Right cardiac atrium (tissue), 5 donors: ENCODE measurements around the gene C12orf75. TPM values are rescaled to one million over a fixed set of nuclear protein-coding genes. Genes with fewer than 3 reads are reported as not detected.
"Not testable (repeated sequence)": the region's sequence is repeated elsewhere in the genome, so short reads cannot be mapped to it uniquely, and the experiment has no call there.

ENCODE experiments used
- ATAC-seq, 2 donors: fragments of 200-7000 bp; cut with Tn5 transposase; one replicate each; pipeline versions ENCODE4 v1.8.0 to v1.9.1; 2020; ENCODE audit warnings: moderate library complexity in 2 of 2, mild to moderate bottlenecking in 1 of 2
- DNase-seq, 3 donors: peaks; one replicate each; pipeline ENCODE4 v3.0.0-alpha.2; 2020
- H3K27ac ChIP-seq: one replicate; pipeline ENCODE4 v1.5.1; 2013; ENCODE audit warnings: mild to moderate bottlenecking, low read length, control low read depth, moderate library complexity
- H3K27me3 ChIP-seq: one replicate; pipeline ENCODE4 v1.6.1; 2013; ENCODE audit not compliant: control insufficient read depth, insufficient read depth
- H3K4me1 ChIP-seq: one replicate; pipeline ENCODE4 v1.6.1; 2013; ENCODE audit warnings: low read length; ENCODE audit not compliant: control insufficient read depth, insufficient read depth
- H3K4me3 ChIP-seq: one replicate; pipeline ENCODE4 v1.5.1; 2013; ENCODE audit warnings: low read length, control low read depth
- H3K9me3 ChIP-seq: one replicate; pipeline ENCODE4 v1.6.1; 2013; ENCODE audit warnings: low read length; ENCODE audit not compliant: control insufficient read depth
- WGBS: extraction: QIAGEN DNeasy Blood & Tissue Kit; methylation state at CpG from one replicate; pipeline ENCODE4 v1.1.7; 2013; 5-methylcytosine and 5-hydroxymethylcytosine counted together
- intact Hi-C, 4 donors: fragments of 100-400 bp; cut with DNase I; formaldehyde crosslinking; loops; one replicate each; pipeline versions ENCODE4 v1.11.0 to v1.14.0; 2022 to 2023
- polyA plus RNA-seq: library from polyadenylated mRNA; stranded (reverse); fragments of 200-250 nt; gene quantifications from one replicate; pipeline ENCODE4 v1.2.3, GENCODE V29; 2013
- total RNA-seq, 4 donors: library from RNA; stranded (reverse); fragmentation: NEBNext Ultra II Directional; extraction: Animal tissue kit (Norgen Biotek cat#: 25700); gene quantifications; one replicate each; pipeline ENCODE4 v1.2.1, GENCODE V29; 2021
- donor health status: healthy with polysubstance abuse.
- donor health status: DM: no; HTN: yes; CAD: no.
- donor health status: DM: no; HTN: no; CAD: no.
- donor health status: DM: no; HTN: yes; CAD: no; lungs with severe emphysema.
- donor health status: DM: yes; HTN: yes; CAD: no.

The C12orf75 gene
- total and polyA plus RNA-seq, 5 donors, result 1.5 to 2.1 (median 1.7) TPM

- H3K27me3 ChIP-seq, ATAC-seq, DNase-seq, intact Hi-C loops, H3K9me3 ChIP-seq, H3K4me1 ChIP-seq, H3K4me3 ChIP-seq, H3K27ac ChIP-seq: not testable (repeated sequence)
- WGBS, result 67% methylated on average over 3 of the region's 3 CpGs
Measured at GRCh38 chr12:105311936-105312335, 18.6 kb upstream of the C12orf75 start.

DNA sequence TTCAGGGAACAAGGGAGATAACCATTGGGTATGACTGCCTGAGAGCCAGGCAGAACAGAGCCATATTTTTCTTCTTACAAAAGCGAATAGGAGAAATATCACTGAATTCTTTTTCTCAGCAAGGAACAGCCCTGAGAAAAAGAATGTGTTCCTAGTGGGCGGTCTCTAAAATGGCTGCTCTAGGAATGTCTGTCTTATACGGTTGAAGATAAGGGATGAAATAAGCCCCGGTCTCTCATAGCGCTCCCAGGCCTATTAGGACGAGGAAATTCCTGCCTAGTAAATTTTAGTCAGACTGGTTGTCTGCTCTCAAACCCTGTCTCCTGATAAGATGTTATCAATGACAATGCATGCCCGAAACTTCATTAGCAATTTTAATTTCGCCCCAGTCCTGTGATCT is 16.7 kb upstream of the C12orf75 start:
- H3K9me3 ChIP-seq, H3K27ac ChIP-seq, H3K27me3 ChIP-seq, ATAC-seq, intact Hi-C loops, DNase-seq, H3K4me1 ChIP-seq, H3K4me3 ChIP-seq: not testable (repeated sequence)
- WGBS, result 92% methylated on average over 8 of the region's 8 CpGs

DNA sequence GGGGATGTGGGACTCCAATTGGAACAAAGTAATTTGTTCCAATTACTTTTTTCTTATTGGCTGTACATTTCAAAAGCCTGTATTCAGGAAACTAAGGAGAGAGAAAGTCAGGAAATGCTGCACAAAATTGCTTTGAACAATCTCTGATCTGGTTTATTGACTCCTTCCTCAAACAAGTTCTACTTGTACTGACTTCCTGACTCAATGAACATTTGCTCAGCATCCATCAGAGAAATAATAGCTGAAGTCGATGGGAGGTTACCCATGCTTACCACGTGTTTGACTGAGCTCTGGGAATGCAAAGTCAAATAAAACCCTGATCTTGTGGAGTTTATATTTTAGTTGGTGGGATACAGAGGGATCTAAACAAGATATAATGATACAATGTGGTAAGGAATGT is 15.4 kb upstream of the C12orf75 start:
- DNase-seq (no peak), ATAC-seq (no peak)
- intact Hi-C loops, result no loop called here
- H3K4me1 ChIP-seq, result no peaks in the 10 kb centered on the region
- no peaks in the 10 kb centered on the region for H3K9me3 ChIP-seq
- H3K27me3 ChIP-seq, result peaks cover 2% of the 10 kb centered on the region
- 68% methylated on average over 2 of the region's 2 CpGs for WGBS
- no peak overlapping the region for H3K27ac ChIP-seq
- no peak overlapping the region for H3K4me3 ChIP-seq

DNA sequence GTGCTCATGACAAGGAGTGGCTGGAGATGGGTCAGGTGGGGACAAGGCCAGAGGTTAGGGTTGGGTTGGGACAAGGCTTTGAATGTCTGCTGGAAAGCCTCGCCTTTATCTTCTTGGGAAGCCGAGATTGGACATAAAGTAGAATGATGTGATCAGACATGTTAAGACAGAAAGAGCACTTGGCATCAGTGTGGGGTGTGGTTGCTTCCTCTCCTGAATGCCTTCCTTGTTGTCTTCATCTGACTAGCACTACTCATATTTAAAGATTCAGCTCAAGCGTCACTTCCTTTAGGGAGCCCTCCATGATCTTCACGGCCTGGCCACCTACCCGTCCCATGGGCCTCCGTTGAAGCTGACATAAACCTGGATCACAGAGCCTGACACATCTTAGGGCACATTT is 14.8 kb upstream of the C12orf75 start:
- H3K27ac ChIP-seq, result no peak overlapping the region
- no peaks in the 10 kb centered on the region for H3K4me1 ChIP-seq
- 90% methylated on average over 6 of the region's 6 CpGs for WGBS
- H3K27me3 ChIP-seq, result peaks cover 2% of the 10 kb centered on the region
- DNase-seq, result no peak
- H3K9me3 ChIP-seq, result no peaks in the 10 kb centered on the region
- no peak overlapping the region for H3K4me3 ChIP-seq
- no peak for ATAC-seq
- intact Hi-C loops, result no loop called here

DNA sequence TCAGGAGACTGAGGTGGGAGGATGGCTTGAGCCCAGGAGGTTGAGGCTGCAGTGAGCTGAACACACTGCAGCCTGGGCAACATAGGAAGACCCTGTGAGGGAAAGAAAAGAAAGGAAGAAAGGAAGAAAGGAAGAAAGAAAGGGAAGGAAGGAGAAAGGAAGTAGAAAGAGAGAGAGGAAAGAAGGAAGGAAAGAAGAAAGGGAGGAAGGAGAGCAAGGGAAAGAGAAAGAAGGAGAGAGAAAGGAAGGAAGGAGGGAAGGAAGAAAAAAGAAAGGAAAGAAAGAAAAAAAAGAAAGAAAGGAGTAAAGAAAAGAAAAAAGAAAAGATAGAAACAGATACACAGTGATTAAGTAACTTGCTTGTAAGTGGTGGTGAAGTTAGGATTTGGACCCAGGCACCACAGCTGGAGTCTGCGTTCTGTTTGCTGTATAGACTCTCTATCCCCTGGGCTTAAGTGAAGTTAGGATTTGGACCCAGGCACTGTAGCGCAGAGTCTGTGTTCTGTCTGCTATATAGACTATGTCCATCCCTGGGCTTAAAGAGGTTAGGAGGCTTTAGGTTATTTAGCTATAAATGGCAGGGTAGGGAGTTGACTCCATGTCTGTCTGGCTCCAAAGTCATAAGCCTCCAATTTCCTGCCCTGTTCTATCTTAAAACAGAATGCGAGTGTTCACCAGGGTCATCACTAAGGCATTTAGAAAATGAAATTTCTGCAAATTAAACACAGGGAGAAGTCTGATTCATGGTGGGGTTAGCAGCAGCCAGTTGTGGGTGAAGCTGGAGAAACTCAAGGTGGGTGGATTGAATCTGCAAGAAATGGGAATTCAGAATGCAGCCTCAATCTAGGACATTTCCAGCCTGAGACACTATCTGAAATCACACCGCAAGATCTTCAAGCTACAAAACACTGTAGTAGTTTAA is 13.3 kb upstream of the C12orf75 start:
- intact Hi-C loops, result no loop called here
- 88% methylated on average over 4 of the region's 4 CpGs for WGBS
- H3K9me3 ChIP-seq, result no peaks in the 10 kb centered on the region
- no peak overlapping the region for H3K4me3 ChIP-seq
- no peak for ATAC-seq
- H3K4me1 ChIP-seq, result no peaks in the 10 kb centered on the region
- peaks cover 2% of the 10 kb centered on the region for H3K27me3 ChIP-seq
- DNase-seq, result no peak
- H3K27ac ChIP-seq, result no peak overlapping the region

DNA sequence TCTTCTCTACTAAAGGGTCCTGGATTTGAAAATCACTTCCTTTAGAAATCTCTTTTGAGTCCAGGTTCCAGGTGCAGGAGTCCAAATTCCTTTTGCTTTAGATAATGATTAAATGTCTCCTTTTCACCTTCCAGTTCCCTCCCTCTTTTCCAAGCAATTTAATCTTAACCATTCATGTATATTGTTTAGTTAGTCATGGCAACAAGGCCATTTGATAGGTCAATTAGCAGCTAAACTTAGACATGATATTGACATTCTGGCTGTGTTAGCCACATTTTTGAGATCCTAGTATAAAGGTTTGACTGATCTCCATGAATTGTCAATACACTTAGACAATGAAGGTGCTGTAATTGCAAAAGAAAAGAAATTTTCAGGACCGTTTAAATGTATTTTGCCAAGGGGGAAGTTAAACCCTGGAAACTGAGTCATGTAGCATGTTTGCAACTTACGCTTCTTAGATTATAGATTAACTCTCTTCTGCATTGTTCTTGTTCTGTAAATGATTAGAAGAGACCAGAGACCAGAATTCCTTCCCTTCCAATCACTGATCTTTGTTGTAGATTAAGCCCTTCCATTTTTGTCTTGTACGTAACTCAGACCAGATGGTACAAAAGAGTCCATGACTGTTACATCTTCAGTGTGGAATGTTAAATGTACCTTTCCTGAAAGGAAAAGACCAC is 12.4 kb upstream of the C12orf75 start:
- WGBS, result 93% methylated on average over 3 of the region's 3 CpGs
- Histone ChIP-seq H3K27ac (no peak overlapping the region), H3K4me1 (no peaks in the 10 kb centered on the region), H3K4me3 (no peak overlapping the region), H3K27me3 (peaks cover 2% of the 10 kb centered on the region), H3K9me3 (no peaks in the 10 kb centered on the region)
- intact Hi-C loops, result no loop called here
- no peak for ATAC-seq
- no peak for DNase-seq

- ATAC-seq, result no peak
- Histone ChIP-seq H3K4me1 (no peaks in the 10 kb centered on the region), H3K27me3 (peaks cover 2% of the 10 kb centered on the region), H3K4me3 (no peak overlapping the region), H3K9me3 (no peaks in the 10 kb centered on the region), H3K27ac (no peak overlapping the region)
- intact Hi-C loops, result no loop called here
- 98% methylated on average over 2 of the region's 2 CpGs for WGBS
- no peak for DNase-seq
Measured at GRCh38 chr12:105318651-105319483, 11.6 kb upstream of the C12orf75 start.

- H3K9me3 ChIP-seq, result no peaks in the 10 kb centered on the region
- H3K27me3 ChIP-seq, result peaks cover 2% of the 10 kb centered on the region
- no peak overlapping the region for H3K27ac ChIP-seq
- WGBS, result 82% methylated on average over 8 of the region's 8 CpGs
- H3K4me1 ChIP-seq, result no peaks in the 10 kb centered on the region
- no peak overlapping the region for H3K4me3 ChIP-seq
- DNase-seq (no peak), ATAC-seq (peak in 1 of 2 donors; percentile 19)
- intact Hi-C loops, result no loop called here
Measured at GRCh38 chr12:105319691-105320209, 10.7 kb upstream of the C12orf75 start.

GRCh38 chr12:105321125-105321524 is 9.4 kb upstream of the C12orf75 start:
- intact Hi-C loops, result no loop called here
- DNase-seq (no peak), ATAC-seq (no peak)
- no peak overlapping the region for H3K4me3 ChIP-seq
- H3K27me3 ChIP-seq, result peaks cover 2% of the 10 kb centered on the region
- no peaks in the 10 kb centered on the region for H3K9me3 ChIP-seq
- no peak overlapping the region for H3K27ac ChIP-seq
- 40% methylated on average over 2 of the region's 2 CpGs for WGBS
- no peaks in the 10 kb centered on the region for H3K4me1 ChIP-seq

GRCh38 chr12:105322070-105322469 is 8.4 kb upstream of the C12orf75 start:
- Histone ChIP-seq H3K27me3 (no peaks in the 10 kb centered on the region), H3K9me3 (no peaks in the 10 kb centered on the region), H3K4me1 (no peaks in the 10 kb centered on the region), H3K27ac (no peak overlapping the region), H3K4me3 (no peak overlapping the region)
- WGBS, result 76% methylated on average over 4 of the region's 4 CpGs
- ATAC-seq, result no peak
- no peak for DNase-seq
- intact Hi-C loops, result no loop called here
